Trophoblast cell (in vitro differentiated cells and primary cell): ENCODE measurements around the gene CHST15.

Experiments used
- DNase-seq, 2 donors: peaks; one replicate each; pipeline ENCODE4 v3.0.0-alpha.2; 2016
- H2AFZ ChIP-seq: 2 replicates; pipeline ENCODE4 v1.6.1; 2013; ENCODE audit warnings: low read length, moderate library complexity, mild to moderate bottlenecking; ENCODE audit not compliant: insufficient read depth, poor library complexity
- H2AK5ac ChIP-seq: 2 replicates; pipeline ENCODE4 v1.6.1; 2013; ENCODE audit warnings: mild to moderate bottlenecking, low read length
- H2BK120ac ChIP-seq: 2 replicates; pipeline ENCODE4 v1.6.1; 2013; ENCODE audit warnings: low read length, mild to moderate bottlenecking, moderate library complexity; ENCODE audit not compliant: insufficient read depth, poor library complexity
- H2BK12ac ChIP-seq: 2 replicates; pipeline ENCODE4 v1.6.1; 2013; ENCODE audit warnings: mild to moderate bottlenecking, low read length, moderate library complexity
- H2BK5ac ChIP-seq: 2 replicates; pipeline ENCODE4 v1.6.1; 2013; ENCODE audit warnings: low read length, low read depth, moderate library complexity, mild to moderate bottlenecking; ENCODE audit not compliant: poor library complexity
- H3K14ac ChIP-seq: 2 replicates; pipeline ENCODE4 v1.6.1; 2013; ENCODE audit warnings: mild to moderate bottlenecking, low read length
- H3K18ac ChIP-seq: 2 replicates; pipeline ENCODE4 v1.6.1; 2013; ENCODE audit warnings: mild to moderate bottlenecking, low read length
- H3K23ac ChIP-seq: 2 replicates; pipeline ENCODE4 v1.6.1; 2013; ENCODE audit warnings: low read length
- H3K27ac ChIP-seq: 2 replicates; pipeline ENCODE4 v1.5.1; 2013; ENCODE audit warnings: low read depth, mild to moderate bottlenecking, inconsistent platforms, low read length, moderate library complexity
- H3K27me3 ChIP-seq: 2 replicates; pipeline ENCODE4 v1.6.1; 2013; ENCODE audit warnings: inconsistent platforms, mild to moderate bottlenecking, low read length, moderate library complexity; ENCODE audit not compliant: insufficient read depth
- H3K36me3 ChIP-seq, 2 experiments: 1 replicate in 1 of 2; 2 replicates in 1 of 2; pipeline ENCODE4 v1.6.1; 2013; ENCODE audit warnings: low read length in 2 of 2, mild to moderate bottlenecking in 2 of 2, moderate library complexity in 1 of 2; ENCODE audit not compliant: insufficient read depth in 2 of 2, control insufficient read depth in 1 of 2
- H3K4ac ChIP-seq: 2 replicates; pipeline ENCODE4 v1.6.1; 2013; ENCODE audit warnings: low read depth, mild to moderate bottlenecking, low read length, moderate library complexity
- H3K4me1 ChIP-seq, 2 experiments: 1 replicate in 1 of 2; 2 replicates in 1 of 2; pipeline ENCODE4 v1.6.1; 2013; ENCODE audit warnings: low read length in 2 of 2, mild to moderate bottlenecking in 2 of 2, moderate library complexity in 1 of 2; ENCODE audit not compliant: insufficient read depth in 2 of 2, control insufficient read depth in 1 of 2
- H3K4me2 ChIP-seq: 2 replicates; pipeline ENCODE4 v1.6.1; 2013; ENCODE audit warnings: inconsistent platforms, mild to moderate bottlenecking, low read length, moderate library complexity
- H3K4me3 ChIP-seq: 2 replicates; pipeline ENCODE4 v1.5.1; 2013; ENCODE audit warnings: mild to moderate bottlenecking, low read depth, low read length, inconsistent platforms
- H3K79me1 ChIP-seq: one replicate; pipeline ENCODE4 v1.6.1; 2013; ENCODE audit warnings: low read length
- H3K79me2 ChIP-seq: 2 replicates; pipeline ENCODE4 v1.6.1; 2013; ENCODE audit warnings: low read length, mild to moderate bottlenecking; ENCODE audit not compliant: control insufficient read depth, insufficient read depth, poor library complexity
- H3K9ac ChIP-seq: 2 replicates; pipeline ENCODE4 v1.6.1; 2013; ENCODE audit warnings: mild to moderate bottlenecking, low read length
- H3K9me3 ChIP-seq: 2 replicates; pipeline ENCODE4 v1.6.1; 2013; ENCODE audit warnings: low read depth, mild to moderate bottlenecking, control low read depth, inconsistent platforms, low read length; ENCODE audit not compliant: insufficient read depth
- H4K12ac ChIP-seq: 2 replicates; pipeline ENCODE4 v1.6.1; 2013; ENCODE audit warnings: low read depth, mild to moderate bottlenecking, low read length, moderate library complexity
- H4K8ac ChIP-seq: 2 replicates; pipeline ENCODE4 v1.6.1; 2013; ENCODE audit warnings: low read depth, mild to moderate bottlenecking, low read length, moderate library complexity
- H4K91ac ChIP-seq: one replicate; pipeline ENCODE4 v1.6.1; 2013; ENCODE audit warnings: low read depth, mild to moderate bottlenecking, low read length, moderate library complexity
- WGBS: extraction: QIAGEN DNeasy Blood & Tissue Kit; methylation state at CpG from one replicate; pipeline ENCODE4 v1.1.7; 2013; ENCODE audit warnings: missing lambda C conversion rate; ENCODE audit not compliant: insufficient read length, insufficient coverage; ENCODE audit errors: extremely low coverage; 5-methylcytosine and 5-hydroxymethylcytosine counted together

CHST15 gene

DNA sequence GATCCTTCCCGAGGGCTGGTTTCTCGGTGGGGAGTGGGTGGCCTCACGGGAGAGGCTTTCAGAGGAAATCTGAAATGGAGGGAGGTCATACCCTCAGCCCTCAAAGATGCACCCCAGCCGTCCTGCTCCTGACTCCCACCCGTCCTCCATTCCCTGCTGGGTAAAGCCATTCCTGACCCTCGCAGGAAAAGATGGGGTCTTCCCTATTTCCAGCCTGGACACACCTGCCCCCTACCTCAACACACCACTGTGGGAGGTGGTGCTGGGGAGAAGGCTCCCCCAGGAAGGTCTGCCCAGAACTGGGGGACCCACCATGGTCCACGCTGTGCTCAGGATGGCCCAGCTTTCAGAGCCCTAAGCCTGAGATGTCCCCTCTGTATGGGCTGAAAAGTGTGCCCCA, 86.9 kb downstream of the CHST15 start:
- no peak overlapping the region for H2BK120ac ChIP-seq
- no peak overlapping the region for H3K4me2 ChIP-seq
- no peak overlapping the region for H4K8ac ChIP-seq
- no peak overlapping the region for H3K4me3 ChIP-seq
- WGBS = no CpG with 5 or more reads among the region's 7 CpGs
- no peak overlapping the region for H3K23ac ChIP-seq
- H3K14ac ChIP-seq = no peak overlapping the region
- H3K27ac ChIP-seq = no peak overlapping the region
- no peaks in the 10 kb centered on the region for H3K27me3 ChIP-seq
- no peaks in the 10 kb centered on the region for H3K79me2 ChIP-seq
- no peak overlapping the region for H3K9ac ChIP-seq
- no peaks in the 10 kb centered on the region for H3K79me1 ChIP-seq
- H4K12ac ChIP-seq = no peak overlapping the region
- H3K4me1 ChIP-seq = peaks cover 2% of the 10 kb centered on the region in 2 experiments
- no peak overlapping the region for H4K91ac ChIP-seq
- no peak overlapping the region for H2BK12ac ChIP-seq
- no peak overlapping the region for H3K4ac ChIP-seq
- no peak overlapping the region for H2AK5ac ChIP-seq
- H3K36me3 ChIP-seq = peaks cover 0 to 4% of the 10 kb centered on the region in 2 experiments
- H3K9me3 ChIP-seq = no peaks in the 10 kb centered on the region
- no peak overlapping the region for H2AFZ ChIP-seq
- DNase-seq = no peak
- H3K18ac ChIP-seq = no peak overlapping the region
- no peak overlapping the region for H2BK5ac ChIP-seq

DNA sequence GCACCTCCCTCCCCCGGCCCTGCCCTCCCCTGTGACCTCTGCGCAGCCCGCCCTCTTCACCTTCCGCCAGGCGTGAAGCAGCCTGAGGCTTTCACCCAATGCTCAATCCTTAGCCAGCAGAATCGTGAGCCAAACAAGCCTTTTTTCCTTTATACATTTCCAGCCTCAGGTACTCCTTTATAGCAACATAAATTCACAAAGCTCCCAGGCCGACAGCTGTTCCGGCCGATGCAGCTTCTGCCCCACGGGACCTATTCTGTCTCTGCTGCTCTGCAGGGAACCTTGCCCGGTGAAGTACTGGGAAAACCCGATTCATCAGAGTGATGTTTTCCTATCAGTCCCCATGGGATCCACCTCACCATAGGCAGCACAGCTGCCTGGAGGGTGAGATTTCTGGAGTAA, 87.4 kb downstream of the CHST15 start:
- WGBS = no CpG with 5 or more reads among the region's 12 CpGs
- Histone ChIP-seq H3K27ac (no peak overlapping the region), H3K23ac (no peak overlapping the region), H3K9ac (no peak overlapping the region), H3K36me3 (peaks cover 0 to 4% of the 10 kb centered on the region in 2 experiments), H4K12ac (no peak overlapping the region), H2BK12ac (no peak overlapping the region), H2BK5ac (no peak overlapping the region), H3K4ac (no peak overlapping the region), H3K4me2 (no peak overlapping the region), H3K79me2 (no peaks in the 10 kb centered on the region), H4K91ac (no peak overlapping the region), H3K18ac (no peak overlapping the region), H4K8ac (no peak overlapping the region), H3K79me1 (no peaks in the 10 kb centered on the region), H3K14ac (no peak overlapping the region), H2AFZ (no peak overlapping the region), H3K4me1 (peaks cover 2% of the 10 kb centered on the region in 2 experiments), H3K4me3 (no peak overlapping the region), H2BK120ac (no peak overlapping the region), H3K9me3 (no peaks in the 10 kb centered on the region), H2AK5ac (no peak overlapping the region), H3K27me3 (no peaks in the 10 kb centered on the region)
- DNase-seq = no peak

- no peak overlapping the region for H4K12ac ChIP-seq
- H2BK12ac ChIP-seq = no peak overlapping the region
- H3K27ac ChIP-seq = no peak overlapping the region
- H3K79me2 ChIP-seq = no peaks in the 10 kb centered on the region
- no CpG with 5 or more reads among the region's 10 CpGs for WGBS
- no peak overlapping the region for H2AFZ ChIP-seq
- H3K79me1 ChIP-seq = no peaks in the 10 kb centered on the region
- no peak overlapping the region for H2BK120ac ChIP-seq
- H3K27me3 ChIP-seq = no peaks in the 10 kb centered on the region
- no peak overlapping the region for H3K4me2 ChIP-seq
- H3K23ac ChIP-seq = no peak overlapping the region
- no peak overlapping the region for H2AK5ac ChIP-seq
- H3K4me1 ChIP-seq = peaks cover 1 to 2% of the 10 kb centered on the region in 2 experiments
- no peak overlapping the region for H3K9ac ChIP-seq
- no peaks in the 10 kb centered on the region for H3K9me3 ChIP-seq
- no peak overlapping the region for H3K4me3 ChIP-seq
- H3K14ac ChIP-seq = no peak overlapping the region
- H4K8ac ChIP-seq = no peak overlapping the region
- H2BK5ac ChIP-seq = no peak overlapping the region
- no peak overlapping the region for H4K91ac ChIP-seq
- peaks cover 0 to 2% of the 10 kb centered on the region in 2 experiments for H3K36me3 ChIP-seq
- no peak overlapping the region for H3K18ac ChIP-seq
- H3K4ac ChIP-seq = no peak overlapping the region
- no peak for DNase-seq
These were observed 88.3 kb downstream of the CHST15 start for GRCh38 chr10:124005091-124005490.

- no CpG with 5 or more reads among the region's 2 CpGs for WGBS
These were observed 88.8 kb downstream of the CHST15 start for GRCh38 chr10:124004663-124005004.

More at GRCh38 chr10:124004663-124005004, 88.8 kb downstream of the CHST15 start:
- H3K14ac ChIP-seq = no peak overlapping the region
- no peak overlapping the region for H4K12ac ChIP-seq
- H3K4me2 ChIP-seq = no peak overlapping the region
- no peak for DNase-seq
- no peak overlapping the region for H2BK12ac ChIP-seq
- H3K4ac ChIP-seq = no peak overlapping the region
- no peaks in the 10 kb centered on the region for H3K79me2 ChIP-seq
- no peaks in the 10 kb centered on the region for H3K36me3 ChIP-seq
- no peak overlapping the region for H4K8ac ChIP-seq
- H2BK5ac ChIP-seq = no peak overlapping the region
- H2BK120ac ChIP-seq = no peak overlapping the region
- no peaks in the 10 kb centered on the region for H3K9me3 ChIP-seq
- no peaks in the 10 kb centered on the region for H3K4me1 ChIP-seq
- H2AFZ ChIP-seq = no peak overlapping the region
- H3K79me1 ChIP-seq = no peaks in the 10 kb centered on the region
- H2AK5ac ChIP-seq = no peak overlapping the region
- no peak overlapping the region for H3K23ac ChIP-seq
- H3K9ac ChIP-seq = no peak overlapping the region
- H3K18ac ChIP-seq = no peak overlapping the region
- no peaks in the 10 kb centered on the region for H3K27me3 ChIP-seq
- no peak overlapping the region for H3K4me3 ChIP-seq
- H4K91ac ChIP-seq = no peak overlapping the region
- H3K27ac ChIP-seq = no peak overlapping the region
